Colonic mucosa (tissue), 4 donors: ENCODE measurements around the gene SH3PXD2A. TPM values are rescaled to one million over a fixed set of nuclear protein-coding genes. Genes with fewer than 3 reads are reported as not detected.
A peak's percentile ranks its signal among the peaks of the same experiment; 100 is the strongest.

Experiments
- DNase-seq: peaks from one replicate; pipeline ENCODE4 v3.0.0-alpha.2; 2020
- H3K27ac ChIP-seq: fragments of 200-600 bp; one replicate; pipeline ENCODE4 v1.8.0; 2021
- H3K27me3 ChIP-seq: fragments of 200-600 bp; one replicate; pipeline ENCODE4 v1.8.0; 2021
- H3K36me3 ChIP-seq: fragments of 200-600 bp; one replicate; pipeline ENCODE4 v1.8.0; 2021
- H3K4me1 ChIP-seq: fragments of 200-600 bp; one replicate; pipeline ENCODE4 v1.8.0; 2021; ENCODE audit warnings: mild to moderate bottlenecking
- H3K4me3 ChIP-seq: fragments of 200-600 bp; one replicate; pipeline ENCODE4 v1.8.0; 2021
- H3K9ac ChIP-seq, 2 donors: one replicate each; pipeline ENCODE4 v1.7.0; 2013; ENCODE audit warnings: control low read depth in 2 of 2, low read depth in 2 of 2, low read length in 2 of 2
- H3K9me3 ChIP-seq: fragments of 200-600 bp; one replicate; pipeline ENCODE4 v1.8.0; 2021
- CTCF ChIP-seq: fragments of 200-600 bp; IDR thresholded peaks from one replicate; pipeline ENCODE4 v1.8.0; 2022; ENCODE audit warnings: antibody characterized with exemption, mild to moderate bottlenecking
- intact Hi-C: fragments of 100-400 bp; cut with DNase I; formaldehyde crosslinking; loops from one replicate; pipeline ENCODE4 v1.14.1; 2022
- total RNA-seq, 2 donors: library from RNA; stranded (reverse); fragmentation: NEBNext Ultra II Directional in 1 of 2; extraction: Animal tissue kit (Norgen Biotek cat#: 25700) in 1 of 2; gene quantifications; one replicate each; pipeline ENCODE4 v1.2.1, GENCODE V29; 2021
- donor health status: healthy.
- donor health status: DM: no; HTN: no; CAD: no.
- donor health status: DM: no; HTN: no; CAD: no.

The SH3PXD2A gene
- total RNA-seq, result 10 to 100 TPM; 37.5 to 40.8 TPM

GRCh38 chr10:103855424-103855823 lies at the start of gene SH3PXD2A:
SH3PXD2A (minus strand) TSS chr10:103855576; CDS start chr10:103855266, 310 bp downstream.
- peak within 1 kb of the TSS; percentile 79 for H3K4me3 ChIP-seq
- H3K4me1 ChIP-seq, result peaks cover 30% of the 10 kb centered on the region
- peak within 1 kb of the TSS; percentile 79 to 96 for H3K9ac ChIP-seq
- no peaks in the 10 kb centered on the region for H3K27me3 ChIP-seq
- no peak for TF ChIP-seq CTCF
- intact Hi-C loops, result loop anchor here (10.0 kb wide), 1 partner anchor 71 kb away; no protein-coding TSS in a partner anchor
- H3K36me3 ChIP-seq, result no peaks in the 10 kb centered on the region
- no peaks in the 10 kb centered on the region for H3K9me3 ChIP-seq
- DNase-seq, result no peak
- H3K27ac ChIP-seq, result peak within 1 kb of the TSS; percentile 51

- no peak for TF ChIP-seq CTCF
- H3K27ac ChIP-seq, result no peak overlapping the region
- intact Hi-C loops, result no loop called here
- DNase-seq, result peak; percentile 13
- H3K9ac ChIP-seq, result no peak overlapping the region
- H3K4me1 ChIP-seq, result no peaks in the 10 kb centered on the region
- no peaks in the 10 kb centered on the region for H3K27me3 ChIP-seq
- no peaks in the 10 kb centered on the region for H3K9me3 ChIP-seq
- no peak overlapping the region for H3K4me3 ChIP-seq
- H3K36me3 ChIP-seq, result peaks cover 3% of the 10 kb centered on the region
Observed at GRCh38 chr10:103901299-103901698, 45.9 kb upstream of the SH3PXD2A start.

GRCh38 chr10:103899312-103899711 lies 43.9 kb upstream of the SH3PXD2A start:
- H3K27me3 ChIP-seq, result no peaks in the 10 kb centered on the region
- TF ChIP-seq CTCF, result no peak
- intact Hi-C loops, result no loop called here
- no peak for DNase-seq
- H3K4me1 ChIP-seq, result peaks cover 5% of the 10 kb centered on the region
- no peak overlapping the region for H3K9ac ChIP-seq
- H3K36me3 ChIP-seq, result peaks cover 3% of the 10 kb centered on the region
- H3K4me3 ChIP-seq, result no peak overlapping the region
- H3K27ac ChIP-seq, result no peak overlapping the region
- H3K9me3 ChIP-seq, result no peaks in the 10 kb centered on the region

GRCh38 chr10:103897241-103897774 lies 41.9 kb upstream of the SH3PXD2A start:
- Histone ChIP-seq H3K27ac (no peak overlapping the region), H3K9me3 (no peaks in the 10 kb centered on the region), H3K36me3 (peaks cover 3% of the 10 kb centered on the region), H3K4me3 (no peak overlapping the region), H3K27me3 (no peaks in the 10 kb centered on the region), H3K4me1 (peaks cover 5% of the 10 kb centered on the region), H3K9ac (no peak overlapping the region)
- DNase-seq, result no peak
- no peak for TF ChIP-seq CTCF
- intact Hi-C loops, result no loop called here

GRCh38 chr10:103896225-103896624 lies 40.8 kb upstream of the SH3PXD2A start:
- DNase-seq, result no peak
- Histone ChIP-seq H3K27me3 (no peaks in the 10 kb centered on the region), H3K9me3 (no peaks in the 10 kb centered on the region), H3K4me1 (peaks cover 5% of the 10 kb centered on the region), H3K9ac (peak overlapping the region in 1 of 2 donors; percentile 35), H3K27ac (peak overlapping the region; percentile 62), H3K4me3 (no peak overlapping the region), H3K36me3 (peaks cover 3% of the 10 kb centered on the region)
- no peak for TF ChIP-seq CTCF
- intact Hi-C loops, result no loop called here
